GM12864 (cell line): ENCODE data around the gene INSL4.
A peak's percentile ranks its signal among the peaks of the same experiment; 100 is the strongest.

ENCODE experiments used
- DNase-seq: peaks from one replicate; pipeline ENCODE4 v3.0.0-alpha.2; 2011; ENCODE audit warnings: low read depth
- H3K4me3 ChIP-seq: 2 replicates; pipeline ENCODE4 v1.5.1; 2011; ENCODE audit warnings: mild to moderate bottlenecking, low read depth, low read length, control low read depth
- TF ChIP-seq, protein P1 (sequence below): IDR thresholded peaks from 2 replicates; pipeline ENCODE4 v1.5.1; 2011; ENCODE audit warnings: low read depth, mild to moderate bottlenecking, moderate library complexity, low read length, control low read depth, inconsistent platforms; ENCODE audit errors: missing control alignments

INSL4 gene

DNA sequence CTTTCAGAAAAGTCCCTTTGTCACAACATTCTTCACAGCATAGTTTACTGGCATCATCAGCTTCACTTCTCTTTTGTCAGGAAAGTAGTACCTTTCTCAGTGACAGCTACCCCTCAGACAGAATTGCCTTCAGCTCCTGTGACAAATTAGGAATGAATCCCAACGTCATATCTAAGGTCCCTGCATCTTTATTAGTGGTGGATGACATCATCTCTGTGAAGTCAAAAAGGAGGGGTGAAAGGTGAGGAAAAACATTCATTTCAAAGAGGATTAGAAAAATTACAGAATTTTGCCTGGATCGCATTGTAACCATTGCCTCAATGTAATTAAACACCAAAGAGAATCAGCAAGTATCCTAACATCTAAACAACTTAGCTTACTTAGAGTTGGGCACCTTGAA lies 37.9 kb upstream of the INSL4 start:
- DNase-seq = no peak
- H3K4me3 ChIP-seq = no peak overlapping the region
- TF ChIP-seq, protein P1, sequence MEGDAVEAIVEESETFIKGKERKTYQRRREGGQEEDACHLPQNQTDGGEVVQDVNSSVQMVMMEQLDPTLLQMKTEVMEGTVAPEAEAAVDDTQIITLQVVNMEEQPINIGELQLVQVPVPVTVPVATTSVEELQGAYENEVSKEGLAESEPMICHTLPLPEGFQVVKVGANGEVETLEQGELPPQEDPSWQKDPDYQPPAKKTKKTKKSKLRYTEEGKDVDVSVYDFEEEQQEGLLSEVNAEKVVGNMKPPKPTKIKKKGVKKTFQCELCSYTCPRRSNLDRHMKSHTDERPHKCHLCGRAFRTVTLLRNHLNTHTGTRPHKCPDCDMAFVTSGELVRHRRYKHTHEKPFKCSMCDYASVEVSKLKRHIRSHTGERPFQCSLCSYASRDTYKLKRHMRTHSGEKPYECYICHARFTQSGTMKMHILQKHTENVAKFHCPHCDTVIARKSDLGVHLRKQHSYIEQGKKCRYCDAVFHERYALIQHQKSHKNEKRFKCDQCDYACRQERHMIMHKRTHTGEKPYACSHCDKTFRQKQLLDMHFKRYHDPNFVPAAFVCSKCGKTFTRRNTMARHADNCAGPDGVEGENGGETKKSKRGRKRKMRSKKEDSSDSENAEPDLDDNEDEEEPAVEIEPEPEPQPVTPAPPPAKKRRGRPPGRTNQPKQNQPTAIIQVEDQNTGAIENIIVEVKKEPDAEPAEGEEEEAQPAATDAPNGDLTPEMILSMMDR = no peak

DNA sequence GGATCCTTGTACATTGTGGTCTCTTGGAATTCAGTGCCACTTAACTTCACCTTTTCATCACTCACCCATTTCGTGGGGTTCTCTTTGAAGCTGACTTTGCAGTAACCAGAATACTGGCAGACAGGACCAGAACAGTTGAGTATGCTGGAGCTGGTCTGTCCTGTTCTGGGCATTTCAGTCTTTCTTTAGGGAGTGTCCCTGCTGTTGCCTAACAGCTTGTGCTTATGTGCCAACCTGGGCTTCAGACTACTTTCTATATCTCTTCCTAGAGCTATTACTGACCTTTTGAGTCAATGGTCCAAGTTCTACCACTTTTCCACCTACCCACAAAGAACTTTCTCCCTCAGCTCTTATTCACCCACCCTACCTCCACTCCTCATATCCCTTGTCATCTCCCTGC lies 35.8 kb upstream of the INSL4 start:
- TF ChIP-seq, protein P1 = no peak
- no peak for DNase-seq

DNA sequence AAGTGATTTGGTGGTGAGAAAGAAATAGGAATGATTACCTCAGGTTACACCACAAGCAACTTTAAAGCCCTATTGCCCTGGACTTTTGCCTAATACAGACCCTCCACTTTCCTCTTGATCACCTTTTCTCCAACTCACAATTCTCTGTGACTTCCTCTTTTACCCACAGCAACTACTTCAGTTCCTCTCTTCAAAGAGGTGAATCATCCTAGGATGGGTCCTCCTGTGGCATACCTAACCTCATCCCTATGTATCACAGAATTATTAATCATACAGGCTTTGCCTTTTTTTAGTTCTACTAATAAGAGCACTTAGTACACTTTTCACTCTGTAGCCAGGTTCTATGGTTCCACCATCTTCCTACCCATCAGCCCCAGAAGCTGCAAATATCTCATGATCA lies 26.1 kb upstream of the INSL4 start:
- DNase-seq = no peak
- H3K4me3 ChIP-seq = no peak overlapping the region
- TF ChIP-seq, protein P1 = no peak

More for the DNA sequence above, 35.8 kb upstream of the INSL4 start:
- H3K4me3 ChIP-seq = no peak overlapping the region

DNA sequence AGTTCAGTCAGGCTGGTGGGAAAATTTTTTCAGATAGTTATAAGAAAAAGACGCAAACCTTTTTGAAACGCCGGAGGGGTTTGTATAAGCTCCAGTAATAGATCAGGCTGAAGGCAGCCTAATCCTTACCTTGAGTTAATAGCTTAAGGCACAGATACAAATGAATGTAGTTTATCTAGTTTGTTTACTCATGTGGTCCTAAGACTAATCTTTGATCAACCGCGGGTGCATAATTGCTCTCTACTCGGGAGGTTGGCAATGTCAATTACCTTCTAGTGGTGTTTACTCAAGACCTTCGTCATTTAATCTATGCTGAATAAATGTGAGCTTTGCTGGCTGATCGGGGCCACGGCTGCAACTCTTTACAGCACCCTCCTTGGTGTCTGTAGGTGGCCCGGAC lies 665 bp upstream of the INSL4 start:
- DNase-seq = no peak

DNA sequence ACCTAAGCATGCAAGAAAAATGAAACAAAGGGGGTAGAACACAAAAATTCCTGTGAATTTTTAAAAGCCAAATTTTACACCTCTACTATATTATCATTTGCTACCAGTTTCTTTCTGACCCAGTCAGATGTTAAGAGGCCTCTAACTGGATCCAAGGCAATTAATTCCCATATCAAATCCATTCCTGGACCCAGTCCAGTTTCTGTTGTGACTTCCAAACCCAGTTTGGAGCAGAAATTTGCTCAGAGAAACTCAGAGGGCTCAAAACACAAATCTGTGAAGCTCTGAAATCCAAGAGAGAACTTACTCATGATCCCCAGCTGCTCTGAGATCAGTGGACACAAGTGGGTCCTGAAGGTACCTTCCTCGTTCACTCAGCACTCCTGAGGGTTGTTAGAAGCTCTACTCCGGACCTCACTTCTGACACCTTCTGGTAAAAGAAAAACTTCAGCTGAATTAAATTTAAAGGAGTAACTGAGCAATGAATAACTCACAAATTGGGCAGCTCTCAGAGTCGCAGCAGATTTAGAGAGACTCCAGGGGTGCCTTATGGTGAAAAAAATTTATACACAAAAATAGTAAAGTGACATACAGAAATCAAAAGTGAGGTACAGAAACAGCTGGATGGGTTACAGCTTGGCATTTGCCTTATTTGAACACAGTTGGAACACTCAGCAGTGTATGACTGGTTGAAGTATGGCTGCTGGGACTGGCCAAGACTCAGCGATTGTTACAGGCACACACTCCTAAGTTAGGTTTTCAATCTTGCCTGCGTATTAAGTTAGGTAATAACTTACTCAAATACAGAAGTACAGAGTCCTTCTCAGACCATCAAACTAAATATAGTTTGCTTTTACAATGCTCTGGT lies 32.4 kb downstream of the INSL4 start:
- no peak for DNase-seq
- no peak overlapping the region for H3K4me3 ChIP-seq
- TF ChIP-seq, protein P1 = peak; percentile 10

More for the DNA sequence above, 665 bp upstream of the INSL4 start:
- TF ChIP-seq, protein P1 = no peak
- H3K4me3 ChIP-seq = no peak overlapping the region

DNA sequence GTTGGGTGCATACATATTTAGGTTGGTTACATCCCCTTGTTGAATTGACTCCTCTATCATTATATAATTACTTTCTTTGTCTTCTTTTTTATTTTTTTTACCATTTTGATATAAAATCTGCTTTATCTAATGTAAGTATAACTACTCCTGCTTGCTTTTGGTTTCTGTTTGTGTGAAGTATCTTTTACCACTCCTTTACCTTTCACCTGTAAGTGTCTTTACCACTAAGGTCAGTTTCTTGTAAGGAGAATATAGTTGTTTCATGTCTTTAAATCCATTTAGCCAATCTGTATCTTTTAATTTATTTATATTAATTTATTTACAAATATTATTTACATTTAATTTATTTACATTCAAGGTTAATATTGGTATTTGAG lies 33.0 kb downstream of the INSL4 start:
- TF ChIP-seq, protein P1 = no peak
- DNase-seq = no peak
- H3K4me3 ChIP-seq = no peak overlapping the region

DNA sequence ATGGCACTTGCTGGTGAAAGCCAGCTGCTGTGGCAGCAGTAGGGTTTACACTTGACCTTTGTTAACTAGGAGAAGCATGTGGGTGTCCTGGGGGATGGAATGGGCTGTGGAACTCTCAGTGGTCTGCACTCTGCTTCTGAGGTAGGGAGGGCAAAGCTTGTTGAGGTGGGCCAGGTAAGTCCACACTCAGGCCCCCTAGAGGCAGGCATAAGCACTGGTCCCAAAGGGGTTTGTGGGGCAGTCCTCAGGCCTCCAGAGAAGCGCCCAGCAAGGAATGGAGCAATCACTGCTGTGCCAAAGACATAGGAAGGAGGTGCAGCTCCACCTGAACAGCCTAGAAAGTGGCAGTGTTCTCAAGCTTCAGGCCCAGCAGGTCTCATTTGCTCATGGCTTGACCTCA lies 34.7 kb downstream of the INSL4 start:
- TF ChIP-seq, protein P1 = peak; percentile 56
- no peak overlapping the region for H3K4me3 ChIP-seq
- DNase-seq = no peak
